ENCODE measurements around the gene C5AR2.

C5AR2 gene

DNA sequence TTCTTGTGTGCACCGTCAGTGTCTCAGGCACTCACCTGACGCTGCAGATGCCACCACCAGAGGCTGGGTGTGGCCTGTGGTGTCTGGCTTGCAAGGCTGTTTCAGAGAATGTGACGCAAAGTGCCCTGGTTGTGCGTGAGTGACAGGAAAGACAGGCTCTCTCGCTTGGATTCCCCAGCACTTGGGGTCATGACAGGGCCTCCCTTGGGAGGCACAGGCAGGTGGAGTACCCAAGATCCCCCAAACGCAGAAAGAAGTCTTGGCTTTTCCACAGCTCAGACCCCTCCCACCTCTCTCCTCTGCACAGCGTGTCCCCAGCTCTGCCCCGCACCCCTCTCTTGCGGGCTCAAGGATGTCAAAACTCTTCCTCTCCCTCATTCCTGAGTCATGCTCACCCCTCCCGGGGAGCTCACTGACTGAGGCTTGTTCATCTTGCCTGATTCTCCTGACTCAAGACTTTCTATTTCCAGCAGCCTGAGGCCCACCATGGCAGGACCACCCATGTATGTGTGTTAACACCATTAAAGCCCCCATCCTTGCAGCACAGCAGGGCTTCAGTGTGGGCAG is 38.2 kb downstream of the C5AR2 start:
- H3K27ac ChIP-seq = no peak overlapping the region
- TF ChIP-seq, protein P1, sequence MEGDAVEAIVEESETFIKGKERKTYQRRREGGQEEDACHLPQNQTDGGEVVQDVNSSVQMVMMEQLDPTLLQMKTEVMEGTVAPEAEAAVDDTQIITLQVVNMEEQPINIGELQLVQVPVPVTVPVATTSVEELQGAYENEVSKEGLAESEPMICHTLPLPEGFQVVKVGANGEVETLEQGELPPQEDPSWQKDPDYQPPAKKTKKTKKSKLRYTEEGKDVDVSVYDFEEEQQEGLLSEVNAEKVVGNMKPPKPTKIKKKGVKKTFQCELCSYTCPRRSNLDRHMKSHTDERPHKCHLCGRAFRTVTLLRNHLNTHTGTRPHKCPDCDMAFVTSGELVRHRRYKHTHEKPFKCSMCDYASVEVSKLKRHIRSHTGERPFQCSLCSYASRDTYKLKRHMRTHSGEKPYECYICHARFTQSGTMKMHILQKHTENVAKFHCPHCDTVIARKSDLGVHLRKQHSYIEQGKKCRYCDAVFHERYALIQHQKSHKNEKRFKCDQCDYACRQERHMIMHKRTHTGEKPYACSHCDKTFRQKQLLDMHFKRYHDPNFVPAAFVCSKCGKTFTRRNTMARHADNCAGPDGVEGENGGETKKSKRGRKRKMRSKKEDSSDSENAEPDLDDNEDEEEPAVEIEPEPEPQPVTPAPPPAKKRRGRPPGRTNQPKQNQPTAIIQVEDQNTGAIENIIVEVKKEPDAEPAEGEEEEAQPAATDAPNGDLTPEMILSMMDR (conservative IDR thresholded peaks at IDR 0.05) = no peak
- no peak for TF ChIP-seq ZFX (IDR thresholded peaks at IDR 0.05)

DNA sequence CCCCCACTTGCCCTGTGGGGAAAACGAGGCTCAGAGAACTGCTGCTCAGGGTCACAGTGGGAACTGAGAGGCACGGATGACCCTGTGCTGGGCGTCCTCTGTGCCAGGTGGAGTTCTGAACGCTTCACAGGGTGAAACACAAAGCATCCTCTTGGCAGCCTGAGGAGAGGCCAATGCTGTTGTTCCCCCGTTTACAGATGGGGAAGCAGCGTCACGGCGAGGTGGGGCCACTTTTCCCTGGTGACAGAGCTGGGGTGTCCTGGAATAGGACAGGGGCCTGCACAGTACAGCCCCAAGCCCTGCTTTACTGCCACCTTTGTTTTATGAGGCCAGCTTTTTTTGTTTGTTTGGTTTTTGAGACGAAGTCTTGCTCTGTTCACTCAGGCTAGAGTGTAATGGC is 39.3 kb downstream of the C5AR2 start:
- H3K27ac ChIP-seq = no peak overlapping the region
- TF ChIP-seq ZFX (IDR thresholded peaks at IDR 0.05) = no peak
- TF ChIP-seq, protein P1 (conservative IDR thresholded peaks at IDR 0.05) = no peak

DNA sequence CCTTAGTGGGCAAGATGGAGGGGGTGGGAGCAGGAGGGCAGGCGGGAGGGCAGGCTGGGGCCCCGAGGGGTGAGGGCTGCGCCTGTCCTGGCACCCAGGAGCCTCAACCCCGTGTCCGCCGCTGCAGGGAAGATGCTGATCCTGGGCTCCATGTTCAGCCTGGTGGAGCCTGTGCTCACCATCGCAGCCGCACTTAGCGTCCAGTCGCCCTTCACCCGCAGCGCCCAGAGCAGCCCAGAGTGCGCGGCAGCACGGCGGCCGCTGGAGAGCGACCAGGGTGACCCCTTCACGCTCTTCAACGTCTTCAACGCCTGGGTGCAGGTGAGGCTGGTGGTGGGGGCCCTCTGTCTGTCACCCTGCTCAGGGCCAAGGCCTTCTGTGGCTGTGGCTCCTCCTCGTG is 40.6 kb downstream of the C5AR2 start:
- TF ChIP-seq, protein P1 (conservative IDR thresholded peaks at IDR 0.05) = no peak
- TF ChIP-seq ZFX (IDR thresholded peaks at IDR 0.05) = no peak
- H3K27ac ChIP-seq = no peak overlapping the region

DNA sequence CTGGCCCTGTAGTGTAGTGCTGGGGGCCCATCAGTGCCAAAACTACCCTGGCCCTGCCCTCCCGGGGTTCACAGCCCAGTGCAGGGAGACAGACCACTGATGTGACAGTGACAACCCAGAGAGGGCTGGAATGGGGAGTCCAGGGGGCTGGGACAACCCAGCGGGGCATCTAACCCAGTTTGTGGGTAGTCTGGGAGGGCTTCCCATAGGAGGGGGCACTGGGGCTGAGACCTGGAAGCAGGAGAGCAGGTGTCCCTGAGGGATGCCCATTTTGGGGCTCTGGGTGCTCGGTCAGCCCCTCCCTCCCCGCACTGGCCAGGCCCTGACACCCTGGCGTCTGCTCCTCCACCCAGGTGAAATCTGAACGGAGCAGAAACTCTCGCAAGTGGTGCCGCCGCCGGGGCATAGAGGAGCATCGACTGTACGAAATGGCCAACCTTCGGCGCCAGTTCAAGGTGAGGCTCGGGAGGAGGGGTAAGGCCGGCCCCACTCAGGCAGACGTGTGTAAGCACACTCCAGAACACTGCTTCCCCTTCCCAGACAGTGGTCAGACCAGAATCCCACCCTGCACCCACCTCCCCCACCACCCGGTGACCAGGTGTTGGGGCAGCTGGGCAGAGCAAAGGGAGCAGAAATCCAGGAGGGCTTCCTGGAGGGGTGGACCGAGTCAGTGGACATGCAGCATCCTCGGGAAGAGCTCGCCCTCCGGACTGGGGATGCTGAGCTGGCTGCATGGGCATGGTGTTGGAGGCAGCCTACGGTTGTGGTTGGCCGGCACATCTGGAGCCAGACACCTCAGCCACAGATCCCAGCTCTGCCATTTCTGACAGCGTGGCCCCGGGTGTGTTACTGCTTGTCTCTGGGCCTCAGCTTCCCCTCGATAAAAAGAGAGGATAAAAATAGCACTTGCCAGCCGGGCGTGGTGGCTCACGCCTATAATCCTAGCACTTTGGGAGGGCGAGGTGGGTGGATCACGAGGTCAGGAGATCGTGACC is 41.6 kb downstream of the C5AR2 start:
- no peak for TF ChIP-seq ZFX (IDR thresholded peaks at IDR 0.05)
- TF ChIP-seq, protein P1 (conservative IDR thresholded peaks at IDR 0.05) = no peak
- H3K27ac ChIP-seq = no peak overlapping the region

DNA sequence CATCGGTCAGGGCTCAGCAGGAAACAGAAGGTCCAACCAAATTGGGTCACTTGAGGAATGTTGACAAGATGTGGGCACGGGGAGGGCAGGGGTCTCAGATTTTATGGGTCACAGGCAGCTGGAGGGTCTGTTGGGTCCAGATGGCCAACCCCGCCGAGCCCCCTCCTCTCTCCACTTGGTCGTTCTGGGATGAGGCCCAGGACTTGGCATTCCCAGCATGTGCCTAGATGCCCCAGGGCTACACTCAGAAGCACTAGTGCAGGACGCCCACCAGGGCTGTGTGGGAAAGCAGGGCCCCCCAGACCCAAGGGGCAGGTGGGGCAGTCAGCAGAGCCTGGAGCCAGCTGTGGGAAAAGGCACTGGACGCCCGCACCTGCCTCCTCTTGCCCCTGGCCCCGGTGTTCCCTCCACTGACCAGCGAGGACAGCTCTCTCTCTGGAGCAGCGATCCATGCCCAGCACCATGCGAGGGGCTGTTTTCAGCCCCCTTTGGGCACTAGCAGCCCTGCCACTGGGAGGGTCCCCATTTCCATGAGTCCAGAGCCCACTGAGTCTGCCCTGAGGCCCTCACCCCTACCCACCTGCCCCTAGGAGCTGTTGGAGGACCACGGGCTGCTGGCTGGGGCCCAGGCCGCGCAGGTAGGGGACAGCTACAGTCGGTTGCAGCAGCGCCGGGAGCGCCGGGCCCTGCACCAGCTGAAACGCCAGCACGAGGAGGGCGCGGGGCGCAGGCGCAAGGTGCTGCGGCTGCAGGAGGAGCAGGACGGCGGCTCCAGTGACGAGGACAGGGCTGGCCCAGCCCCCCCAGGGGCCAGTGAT is 43.1 kb downstream of the C5AR2 start:
- no peak overlapping the region for H3K27ac ChIP-seq
- no peak for TF ChIP-seq ZFX (IDR thresholded peaks at IDR 0.05)
- TF ChIP-seq, protein P1 (conservative IDR thresholded peaks at IDR 0.05) = no peak

DNA sequence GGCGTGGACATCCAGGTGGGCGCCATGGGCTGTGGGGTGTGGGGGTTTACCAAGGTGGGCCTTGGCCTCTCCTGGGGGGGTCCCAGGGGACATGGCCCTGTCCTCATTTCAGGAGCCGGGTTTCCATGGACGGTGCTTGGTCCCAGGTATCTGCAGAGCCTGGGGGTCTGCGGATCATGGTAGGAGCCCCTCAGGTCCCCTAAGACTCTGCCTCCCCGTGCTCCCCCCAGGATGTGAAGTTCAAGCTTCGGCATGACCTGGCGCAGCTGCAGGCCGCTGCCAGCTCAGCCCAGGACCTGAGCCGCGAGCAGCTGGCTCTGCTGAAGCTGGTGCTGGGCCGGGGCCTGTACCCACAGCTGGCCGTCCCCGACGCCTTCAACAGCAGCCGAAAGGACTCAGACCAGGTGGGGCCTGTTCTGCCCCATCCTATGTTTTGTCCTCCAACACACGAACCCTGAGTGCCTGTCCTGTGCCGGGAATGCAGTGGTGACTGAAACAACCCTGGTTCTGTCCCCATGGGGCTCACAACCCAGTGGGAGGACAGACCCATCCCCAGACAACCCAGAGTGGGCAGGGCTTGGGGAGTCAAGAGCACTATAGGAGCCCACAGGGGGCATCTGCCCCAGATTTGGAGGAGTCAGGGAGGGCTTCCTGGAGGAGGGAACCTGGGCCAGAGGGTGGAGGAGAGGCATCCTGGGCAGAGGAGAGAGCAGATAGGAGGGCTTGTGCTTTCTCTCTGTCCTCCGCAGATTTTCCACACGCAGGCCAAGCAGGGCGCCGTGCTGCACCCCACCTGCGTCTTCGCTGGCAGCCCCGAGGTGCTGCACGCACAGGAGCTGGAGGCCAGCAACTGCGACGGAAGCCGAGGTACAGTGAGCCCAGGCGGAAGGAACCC is 44.0 kb downstream of the C5AR2 start:
- TF ChIP-seq, protein P1 (conservative IDR thresholded peaks at IDR 0.05) = no peak
- no peak for TF ChIP-seq ZFX (IDR thresholded peaks at IDR 0.05)
- peak overlapping the region; percentile 29 for H3K27ac ChIP-seq
